Fibroblast of lung (primary cell): ENCODE measurements around the gene ZNRF1.

Experiments used
- CTCF ChIP-seq, 2 donors: IDR thresholded peaks in 1 of 2; conservative IDR thresholded peaks in 1 of 2; 1 replicate in 1 of 2; 2 replicates in 1 of 2; pipeline ENCODE4 v1.5.1; 2011 to 2012; ENCODE audit warnings: low read length in 2 of 2, control low read depth in 1 of 2, inconsistent platforms in 1 of 2, low read depth in 1 of 2, mild to moderate bottlenecking in 1 of 2
- EZH2 ChIP-seq: IDR thresholded peaks from 2 replicates; pipeline ENCODE4 v1.5.1; 2012; ENCODE audit warnings: low read length, control low read depth, mild to moderate bottlenecking; ENCODE audit errors: missing control alignments

DNA sequence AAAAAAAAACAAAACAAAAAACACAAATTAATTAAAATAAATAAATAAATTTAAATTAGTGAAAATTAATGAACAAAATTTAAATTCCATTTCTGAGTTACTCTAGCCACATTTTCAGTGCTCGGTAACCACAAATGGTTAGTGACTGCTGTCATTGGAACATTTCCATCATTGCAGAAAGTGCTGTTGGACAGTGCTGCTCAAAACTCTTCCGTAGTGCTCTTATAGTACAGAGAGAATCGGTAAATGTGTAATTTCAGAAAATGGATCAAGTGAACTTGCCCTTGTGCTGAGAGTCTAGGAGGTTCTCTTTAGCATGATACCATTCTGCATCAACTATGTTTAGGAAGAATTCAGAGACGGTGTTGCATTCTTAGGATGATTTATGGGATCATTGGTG lies 23.7 kb downstream of the ZNRF1 start:
- TF ChIP-seq CTCF (conservative IDR thresholded peaks at IDR 0.05 in 1 of 2, IDR thresholded peaks at IDR 0.05 in 1 of 2; ENCODE audit: low read depth in 1 of 2, low read length in 2 of 2) (no peak), EZH2 (no peak)
